Dedifferentiated amniotic fluid mesenchymal stem cell (primary cell): ENCODE measurements around the gene TBL1XR1.
"Not testable (repeated sequence)": the region's sequence is repeated elsewhere in the genome, so short reads cannot be mapped to it uniquely, and the experiment has no call there.

Source experiments
- DNase-seq: peaks from one replicate; pipeline ENCODE4 v3.0.0-alpha.2; 2016; ENCODE audit errors: extremely low spot score

TBL1XR1 gene

GRCh38 chr3:177184602-177185001, 12.7 kb downstream of the TBL1XR1 start:
- not testable (repeated sequence) for DNase-seq

GRCh38 chr3:177182352-177182751, 14.9 kb downstream of the TBL1XR1 start:
- no peak for DNase-seq

DNA sequence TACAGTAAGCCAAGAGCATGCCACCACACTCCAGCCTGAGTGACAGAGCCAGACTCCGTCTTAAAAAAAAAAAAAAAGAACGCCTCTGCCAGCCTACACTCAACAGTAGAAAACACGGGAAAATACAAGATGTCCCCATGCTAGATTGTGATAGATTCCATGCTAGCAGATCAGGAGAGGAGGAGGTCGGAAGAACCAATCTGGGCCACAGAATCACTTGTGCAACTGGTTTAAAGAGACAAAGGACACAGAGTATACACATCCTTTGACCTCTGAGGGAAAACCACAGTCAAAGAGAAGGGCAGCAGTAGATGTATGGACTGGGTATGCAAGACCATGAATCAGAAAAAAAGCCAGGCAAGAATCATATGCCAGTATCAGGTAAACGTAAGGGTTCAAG, 15.9 kb downstream of the TBL1XR1 start:
- no peak for DNase-seq

GRCh38 chr3:177180506-177180905, 16.8 kb downstream of the TBL1XR1 start:
- DNase-seq: no peak

DNA sequence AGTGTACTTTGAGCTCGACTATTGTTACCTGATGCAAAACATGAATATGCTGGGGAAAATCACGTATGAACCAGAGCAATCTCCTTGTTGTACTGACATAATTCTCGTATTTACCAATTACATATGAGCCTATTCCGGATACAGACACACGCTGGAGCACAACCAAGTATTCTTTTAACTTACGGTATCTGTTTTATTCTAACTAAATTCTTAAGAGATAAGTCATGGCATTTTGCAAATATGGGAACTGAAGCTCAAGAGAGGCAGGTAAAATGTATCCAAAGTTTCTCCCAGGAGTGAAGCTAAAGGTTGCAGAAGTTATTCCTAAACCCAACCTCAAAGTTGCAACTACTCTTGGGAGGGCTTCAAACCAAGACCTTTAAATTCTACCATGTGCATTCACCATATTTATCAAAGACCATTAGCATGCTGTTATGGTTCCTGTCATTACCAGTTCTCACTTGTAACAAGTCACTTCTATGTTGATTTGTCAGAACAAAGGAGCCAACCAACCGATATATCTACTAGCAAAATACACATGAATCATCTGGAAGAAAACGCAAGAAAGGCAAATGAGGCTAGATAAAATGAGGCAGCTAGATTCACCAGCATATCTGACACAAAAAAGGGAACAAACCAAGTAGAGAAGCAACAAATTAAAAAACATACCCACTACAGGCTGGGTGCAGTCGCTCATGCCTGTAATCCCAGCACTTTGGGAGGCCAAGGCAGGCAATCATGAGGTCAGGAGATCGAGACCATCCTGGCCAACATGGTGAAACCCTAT, 17.8 kb downstream of the TBL1XR1 start:
- DNase-seq: no peak

DNA sequence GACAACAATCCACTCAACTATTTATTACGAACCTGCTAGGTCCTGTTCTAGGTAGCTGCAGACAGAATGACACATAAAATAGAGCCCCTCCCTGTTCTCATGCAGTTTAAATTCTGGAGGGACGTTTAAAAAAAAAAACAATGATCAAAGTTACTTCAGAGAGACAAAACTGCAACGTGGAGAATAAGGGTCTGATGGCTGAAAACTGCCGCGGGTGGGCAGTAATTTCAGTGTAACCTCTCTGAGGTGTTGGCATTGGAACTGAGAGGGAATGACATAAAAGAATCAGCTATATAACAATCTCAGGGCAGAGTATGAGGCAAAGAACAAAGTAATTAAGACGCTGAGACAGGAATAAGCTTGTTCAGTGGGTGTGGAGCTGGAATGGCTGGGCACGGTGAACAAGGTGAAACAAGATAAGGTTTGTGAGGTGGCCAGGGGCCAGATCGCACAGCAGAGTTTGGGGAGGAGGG, 19.5 kb downstream of the TBL1XR1 start:
- DNase-seq: no peak

- no peak for DNase-seq
These were observed 22.6 kb downstream of the TBL1XR1 start for GRCh38 chr3:177174607-177175170.

DNA sequence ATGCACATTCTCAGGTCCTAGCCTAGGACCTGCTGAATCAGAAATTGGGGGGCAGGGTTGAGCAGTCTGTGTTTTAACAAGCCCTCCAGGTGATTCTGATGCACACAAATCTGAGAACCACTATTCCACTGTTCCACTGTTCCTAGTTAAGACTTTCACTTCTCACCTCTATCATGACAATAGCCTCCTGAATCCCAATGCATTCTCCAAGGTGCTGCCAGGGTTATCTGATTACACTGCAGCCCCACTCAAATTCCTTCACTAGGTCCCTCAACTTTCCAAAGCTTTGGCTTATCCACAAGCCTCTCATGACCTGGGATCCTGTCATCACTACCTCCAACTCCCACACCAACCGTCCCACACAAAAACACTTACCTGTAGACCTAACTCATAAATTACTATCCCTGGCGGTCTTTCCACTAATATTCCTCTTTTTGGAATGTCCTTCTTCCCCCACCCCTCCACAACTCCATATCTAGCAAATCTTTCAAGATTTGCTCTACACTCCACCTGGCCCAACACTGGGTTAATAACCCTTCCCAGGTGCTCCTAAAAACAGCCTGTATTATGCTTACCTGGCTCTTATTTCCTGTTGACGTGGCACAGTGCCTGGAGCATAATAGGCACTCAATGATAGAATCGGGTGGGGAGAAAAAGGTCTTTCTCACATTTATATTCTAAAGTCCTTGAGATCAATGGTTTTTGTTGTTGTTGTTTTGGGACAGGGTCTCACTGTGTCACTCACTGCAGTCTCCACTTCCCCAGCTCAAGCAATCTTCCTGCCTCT, 27.2 kb downstream of the TBL1XR1 start:
- no peak for DNase-seq

- DNase-seq: no peak
These were observed 28.9 kb downstream of the TBL1XR1 start for GRCh38 chr3:177168431-177168830.

DNA sequence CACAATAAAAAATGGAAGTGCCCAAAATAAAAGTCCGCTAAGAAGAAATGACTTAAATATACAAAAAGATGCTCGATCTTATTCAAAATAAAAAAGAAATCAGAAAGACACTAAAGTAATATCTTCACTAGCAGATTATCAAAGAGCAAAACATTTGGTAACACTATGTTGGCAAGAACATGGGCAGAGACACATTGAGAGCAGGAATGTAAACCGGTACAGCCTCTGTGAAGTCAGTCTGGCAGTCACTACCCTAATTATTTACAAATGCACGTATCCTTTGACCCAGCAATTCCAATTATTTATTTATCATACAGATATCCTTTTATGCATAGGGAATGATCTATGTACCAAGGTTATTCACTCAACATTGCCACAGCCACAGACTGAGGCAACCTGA, 34.5 kb downstream of the TBL1XR1 start:
- no peak for DNase-seq

DNA sequence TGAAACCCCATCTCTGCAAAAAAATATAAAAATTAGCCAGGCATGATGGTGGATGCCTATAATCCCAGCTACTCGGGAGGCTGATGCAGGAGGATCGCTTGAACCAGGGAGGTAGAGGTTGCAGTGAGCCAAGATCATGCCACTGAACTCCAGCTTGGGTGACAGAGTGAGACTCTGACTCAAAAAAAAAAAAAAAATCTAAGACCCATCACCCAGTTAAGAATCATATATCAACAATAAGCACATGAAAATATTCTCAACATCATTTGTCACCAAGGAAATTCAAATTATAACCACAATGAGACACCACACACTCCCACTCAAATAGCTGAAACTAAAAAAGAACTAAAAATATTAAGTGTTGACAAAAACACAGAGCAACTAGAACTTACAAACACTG, 35.7 kb downstream of the TBL1XR1 start:
- not testable (repeated sequence) for DNase-seq

- DNase-seq: no peak
These were observed 38.8 kb downstream of the TBL1XR1 start for GRCh38 chr3:177158461-177158860.

GRCh38 chr3:177157492-177157891, 39.8 kb downstream of the TBL1XR1 start:
- no peak for DNase-seq

DNA sequence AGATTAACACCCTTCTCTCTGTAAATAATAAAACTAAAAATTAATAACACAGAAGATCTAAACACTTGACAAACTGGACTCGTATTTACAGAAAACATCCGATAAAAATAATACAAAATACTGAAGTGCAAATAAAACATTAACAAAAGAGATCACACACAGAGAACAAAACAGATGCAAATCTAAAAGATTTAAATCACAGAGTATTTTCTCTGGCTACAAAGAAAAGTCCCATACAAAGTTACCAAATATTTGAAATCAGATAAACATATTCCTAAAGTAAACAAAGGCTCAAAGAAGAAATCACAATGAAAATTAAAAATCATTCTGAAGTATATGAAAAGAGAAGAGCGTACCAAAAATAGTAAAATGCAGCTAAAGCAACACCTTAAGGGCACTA, 42.5 kb downstream of the TBL1XR1 start:
- DNase-seq: no peak

- DNase-seq: peak; percentile 62
These were observed 46.2 kb downstream of the TBL1XR1 start for GRCh38 chr3:177150970-177151627.

GRCh38 chr3:177150218-177150916, 46.9 kb downstream of the TBL1XR1 start:
- DNase-seq: no peak

DNA sequence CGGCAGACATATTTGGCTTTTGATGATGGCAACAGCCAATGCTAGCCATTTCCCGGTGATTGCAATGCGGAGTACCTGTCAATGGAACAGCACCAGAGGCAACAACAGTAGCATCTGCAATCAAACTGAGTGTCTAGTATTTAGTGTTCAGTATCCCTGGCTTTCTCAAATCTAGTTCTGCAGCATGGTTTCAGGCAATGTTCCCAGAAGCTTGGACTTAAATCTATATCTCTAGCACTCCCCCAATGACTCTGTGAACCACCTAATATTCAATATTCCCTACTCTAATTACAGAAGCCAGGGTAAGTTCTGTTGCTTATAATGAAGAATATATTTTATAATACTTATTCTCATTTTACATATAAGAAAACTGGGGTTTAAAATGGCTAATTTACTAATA, 48.2 kb downstream of the TBL1XR1 start:
- no peak for DNase-seq

DNA sequence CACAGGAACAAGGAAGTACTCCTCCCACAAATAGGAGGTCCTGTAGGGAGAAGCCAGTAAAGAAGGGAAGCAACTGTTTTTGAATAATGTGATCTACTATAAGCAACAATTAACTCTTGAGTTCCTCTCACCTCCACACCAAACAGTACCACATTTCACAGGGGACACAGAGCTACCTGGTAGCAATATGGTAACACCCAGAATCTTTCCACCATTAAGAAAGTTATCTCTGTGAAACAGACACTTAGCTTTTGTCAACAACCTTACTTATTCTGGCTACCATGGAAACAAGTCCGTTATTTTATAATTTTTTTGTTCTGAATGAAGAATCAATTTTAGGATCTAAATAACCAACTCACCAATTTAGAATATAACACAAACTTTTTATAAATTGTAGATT, 49.5 kb downstream of the TBL1XR1 start:
- DNase-seq: no peak

- DNase-seq: no peak
These were observed 50.6 kb downstream of the TBL1XR1 start for GRCh38 chr3:177146646-177147045.

DNA sequence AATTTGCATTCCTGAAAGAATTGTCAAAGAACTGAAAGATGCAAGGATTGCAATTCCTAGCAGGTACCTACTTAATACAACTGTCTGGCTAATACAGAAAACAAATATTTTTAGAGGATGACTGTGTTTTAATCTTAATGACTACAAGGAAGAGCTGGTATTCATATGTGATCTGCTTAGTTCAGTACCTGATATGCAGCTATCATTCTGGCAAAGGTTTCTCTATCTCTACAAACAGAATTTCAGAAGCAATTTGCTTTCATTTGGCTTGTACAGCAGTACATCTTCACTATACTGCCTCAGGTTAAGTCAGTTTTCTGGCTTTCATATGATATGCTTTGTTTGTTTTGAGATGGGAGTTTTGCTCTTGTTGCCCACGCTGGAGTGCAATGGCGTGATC, 51.3 kb downstream of the TBL1XR1 start:
- DNase-seq: no peak

- DNase-seq: no peak
These were observed 51.9 kb downstream of the TBL1XR1 start for GRCh38 chr3:177145381-177145780.

DNA sequence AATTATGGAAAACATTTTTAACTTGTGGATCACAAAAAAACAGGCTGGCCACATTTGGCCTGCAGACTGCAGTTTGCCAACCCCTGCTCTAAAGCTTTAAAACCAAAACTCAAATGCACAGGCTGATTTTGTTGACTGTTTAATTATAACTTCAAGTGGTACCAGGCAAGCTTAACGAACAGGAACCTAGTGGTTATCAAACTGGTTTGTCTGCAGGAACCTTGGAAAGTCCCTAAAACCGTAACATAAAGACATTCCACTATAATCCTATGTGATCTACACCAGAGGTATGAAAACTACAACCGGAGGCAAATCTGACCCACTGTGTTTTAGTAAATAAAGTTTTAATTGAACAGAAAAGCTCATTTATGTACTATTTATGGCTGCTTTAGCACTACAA, 52.4 kb downstream of the TBL1XR1 start:
- DNase-seq: no peak
